ENCODE results near the gene VGLL1.

DNA sequence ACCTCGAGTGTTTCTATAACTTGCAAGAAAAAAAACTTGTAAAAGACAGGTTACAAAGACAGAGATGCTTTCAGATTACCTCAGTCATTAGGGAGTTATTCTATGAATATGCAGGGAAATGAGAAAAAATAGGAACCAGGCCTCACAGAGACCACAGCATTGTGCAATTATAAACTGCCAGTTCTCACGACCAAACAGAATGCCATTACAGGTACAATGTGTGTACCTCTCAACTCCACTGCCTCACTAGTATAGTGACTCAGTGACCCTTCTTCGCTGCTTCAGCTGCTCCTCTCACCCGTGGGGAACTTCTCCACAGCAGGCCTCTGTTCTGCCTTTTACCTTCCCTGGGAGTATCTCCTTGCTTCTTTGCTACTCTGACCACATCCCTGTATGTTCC lies 37.0 kb upstream of the VGLL1 start:
- TF ChIP-seq EZH2 (IDR thresholded peaks at IDR 0.05; ENCODE audit: insufficient read depth, poor library complexity, severe bottlenecking) (no peak), EZH2phosphoT487 (IDR thresholded peaks at IDR 0.05; ENCODE audit: insufficient read depth, low read depth) (no peak)
